Measurements from ENCODE around the gene GUCY2C. TPM values are rescaled to one million over a fixed set of nuclear protein-coding genes. Genes with fewer than 3 reads are reported as not detected.

Gene GUCY2C
- total and polyA plus RNA-seq, 10 of the 15 experiments (the other 5 are each of a cell fraction or from before 2014, with no cell fraction given) = 0.08 to 0.60 (median 0.17) TPM

GRCh38 chr12:14665354-14666348 is 30.7 kb downstream of the GUCY2C start:
- BruUV-seq (replicated peaks) = no TSS peak

More at GRCh38 chr12:14665354-14666348, 30.7 kb downstream of the GUCY2C start:
- 64% methylated on average over 23 of the region's 23 CpGs for WGBS (ENCODE audit: insufficient coverage, insufficient replicate concordance, low lambda C conversion rate, missing lambda C conversion rate)
- ChIA-PET SMC1A (ENCODE audit: uncharacterized antibody, unreplicated experiment) (interaction anchor here (1.6 to 8.8 kb wide), 4 partner anchors 33 to 480 kb away, joined by 4 to 73 read pairs (median 16); no protein-coding TSS in a partner anchor), POLR2A (interaction anchor here (0.9 kb wide), 1 partner anchor 13 kb away, joined by 3 read pairs; no protein-coding TSS in a partner anchor), RAD21 (ENCODE audit: unreplicated experiment) (interaction anchor here (0.6 kb wide), 1 partner anchor 16 kb away, joined by 5 read pairs; no protein-coding TSS in a partner anchor), CTCF (interaction anchor here (0.5 to 6.9 kb wide), 7 partner anchors 10 to 480 kb away, joined by 3 to 44 read pairs (median 6); no protein-coding TSS in a partner anchor)
- no peaks in the 10 kb centered on the region for H3K4me1 ChIP-seq (ENCODE audit: control insufficient read depth, insufficient read depth, low read length)
- ATAC-seq (no peak), FAIRE-seq (no peak), DNase-seq (ENCODE audit: low read depth, low spot score) (no peak)
- in situ Hi-C loops (cut with MboI) (no loop called here), intact Hi-C loops (cut with micrococcal nuclease; ENCODE audit: unreplicated experiment) (no loop called here)
- H3K27me3 ChIP-seq (replicated peaks in 1 of 2; ENCODE audit: control insufficient read depth in 2 of 2, insufficient read depth in 2 of 2, low read length in 1 of 2) = no peaks in the 10 kb centered on the region
- no peak overlapping the region for H3K9ac ChIP-seq (ENCODE audit: control insufficient read depth, insufficient read depth, low read length)
- H3K36me3 ChIP-seq (ENCODE audit: control insufficient read depth in 2 of 2, insufficient read depth in 2 of 2, low read length in 1 of 2) = no peaks in the 10 kb centered on the region
- no peak overlapping the region for H3K4me3 ChIP-seq
- no peak overlapping the region for H2AFZ ChIP-seq (ENCODE audit: control insufficient read depth, low read depth, low read length)
- H3K4me2 ChIP-seq (ENCODE audit: control insufficient read depth, insufficient read depth) = no peak overlapping the region
- H4K20me1 ChIP-seq (ENCODE audit: control insufficient read depth, insufficient read depth) = no peaks in the 10 kb centered on the region
- TF ChIP-seq NFIC (IDR thresholded peaks at IDR 0.05; ENCODE audit: low read depth, low read length) = no peak
- no peak for TF ChIP-seq YY1 (IDR thresholded peaks at IDR 0.05; ENCODE audit: low read depth, low read length)
- TF ChIP-seq CEBPB (IDR thresholded peaks at IDR 0.05; ENCODE audit: borderline replicate concordance in 1 of 2, low read depth in 2 of 2, low read length in 2 of 2) = no peak
- TF ChIP-seq, protein P1, sequence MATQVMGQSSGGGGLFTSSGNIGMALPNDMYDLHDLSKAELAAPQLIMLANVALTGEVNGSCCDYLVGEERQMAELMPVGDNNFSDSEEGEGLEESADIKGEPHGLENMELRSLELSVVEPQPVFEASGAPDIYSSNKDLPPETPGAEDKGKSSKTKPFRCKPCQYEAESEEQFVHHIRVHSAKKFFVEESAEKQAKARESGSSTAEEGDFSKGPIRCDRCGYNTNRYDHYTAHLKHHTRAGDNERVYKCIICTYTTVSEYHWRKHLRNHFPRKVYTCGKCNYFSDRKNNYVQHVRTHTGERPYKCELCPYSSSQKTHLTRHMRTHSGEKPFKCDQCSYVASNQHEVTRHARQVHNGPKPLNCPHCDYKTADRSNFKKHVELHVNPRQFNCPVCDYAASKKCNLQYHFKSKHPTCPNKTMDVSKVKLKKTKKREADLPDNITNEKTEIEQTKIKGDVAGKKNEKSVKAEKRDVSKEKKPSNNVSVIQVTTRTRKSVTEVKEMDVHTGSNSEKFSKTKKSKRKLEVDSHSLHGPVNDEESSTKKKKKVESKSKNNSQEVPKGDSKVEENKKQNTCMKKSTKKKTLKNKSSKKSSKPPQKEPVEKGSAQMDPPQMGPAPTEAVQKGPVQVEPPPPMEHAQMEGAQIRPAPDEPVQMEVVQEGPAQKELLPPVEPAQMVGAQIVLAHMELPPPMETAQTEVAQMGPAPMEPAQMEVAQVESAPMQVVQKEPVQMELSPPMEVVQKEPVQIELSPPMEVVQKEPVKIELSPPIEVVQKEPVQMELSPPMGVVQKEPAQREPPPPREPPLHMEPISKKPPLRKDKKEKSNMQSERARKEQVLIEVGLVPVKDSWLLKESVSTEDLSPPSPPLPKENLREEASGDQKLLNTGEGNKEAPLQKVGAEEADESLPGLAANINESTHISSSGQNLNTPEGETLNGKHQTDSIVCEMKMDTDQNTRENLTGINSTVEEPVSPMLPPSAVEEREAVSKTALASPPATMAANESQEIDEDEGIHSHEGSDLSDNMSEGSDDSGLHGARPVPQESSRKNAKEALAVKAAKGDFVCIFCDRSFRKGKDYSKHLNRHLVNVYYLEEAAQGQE (IDR thresholded peaks at IDR 0.05; ENCODE audit: low read depth, low read length) = no peak
- no peak for TF ChIP-seq HDAC6 (IDR thresholded peaks at IDR 0.05; ENCODE audit: unreplicated experiment)
- no peaks in the 10 kb centered on the region for H3K79me2 ChIP-seq (ENCODE audit: control insufficient read depth, insufficient read depth, low read length)
- H3K9me3 ChIP-seq (replicated peaks; ENCODE audit: control insufficient read depth, insufficient read depth, low read length) = no peaks in the 10 kb centered on the region
- H3K27ac ChIP-seq (ENCODE audit: control insufficient read depth, insufficient read depth) = no peak overlapping the region

Data from GM12878 (cell line).